ENCODE results near the gene MED13L. TPM values are rescaled to one million over a fixed set of nuclear protein-coding genes. Genes with fewer than 3 reads are reported as not detected.

MED13L gene
- total RNA-seq, 1 donor, result 180 TPM

- DNase-seq (ENCODE audit: low read depth), result no peak
- H3K4me3 ChIP-seq (ENCODE audit: low read depth, low read length), result no peak overlapping the region
Observed at GRCh38 chr12:116278667-116279066, 1.2 kb upstream of the MED13L start.

GRCh38 chr12:116278279-116278626 is 760 bp upstream of the MED13L start:
- no peak for DNase-seq (ENCODE audit: low read depth)
- H3K4me3 ChIP-seq (ENCODE audit: low read depth, low read length), result peak overlapping the region; percentile 62
- TF ChIP-seq CTCF (IDR thresholded peaks at IDR 0.05; ENCODE audit: insufficient read depth, low read length), result no peak

More at GRCh38 chr12:116278667-116279066, 1.2 kb upstream of the MED13L start:
- TF ChIP-seq CTCF (IDR thresholded peaks at IDR 0.05; ENCODE audit: insufficient read depth, low read length), result no peak

- DNase-seq (ENCODE audit: low read depth), result peak; percentile 74
- peak overlapping the region; percentile 91 for H3K4me3 ChIP-seq (ENCODE audit: low read depth, low read length)
- TF ChIP-seq CTCF (IDR thresholded peaks at IDR 0.05; ENCODE audit: insufficient read depth, low read length), result no peak
Observed at GRCh38 chr12:116276652-116277466, 634 bp downstream of the MED13L start.

GRCh38 chr12:116274551-116275375 is 2.7 kb downstream of the MED13L start:
- peak overlapping the region; percentile 91 for H3K4me3 ChIP-seq (ENCODE audit: low read depth, low read length)
- DNase-seq (ENCODE audit: low read depth), result no peak
- no peak for TF ChIP-seq CTCF (IDR thresholded peaks at IDR 0.05; ENCODE audit: insufficient read depth, low read length)

GRCh38 chr12:116273813-116274550 is 3.5 kb downstream of the MED13L start:
- DNase-seq (ENCODE audit: low read depth), result no peak
- no peak for TF ChIP-seq CTCF (IDR thresholded peaks at IDR 0.05; ENCODE audit: insufficient read depth, low read length)
- peak overlapping the region; percentile 91 for H3K4me3 ChIP-seq (ENCODE audit: low read depth, low read length)

- no peak overlapping the region for H3K4me3 ChIP-seq (ENCODE audit: low read depth, low read length)
- no peak for TF ChIP-seq CTCF (IDR thresholded peaks at IDR 0.05; ENCODE audit: insufficient read depth, low read length)
- no peak for DNase-seq (ENCODE audit: low read depth)
Observed at GRCh38 chr12:116267948-116268347, 9.5 kb downstream of the MED13L start.

Measured in fibroblast of the aortic adventitia (primary cell).